CD14-positive monocyte (primary cell): ENCODE results near the gene KDM4C. TPM values are rescaled to one million over a fixed set of nuclear protein-coding genes. Genes with fewer than 3 reads are reported as not detected.

Experiments
- DNase-seq, 3 donors: peaks; one replicate each; pipeline ENCODE4 v3.0.0-alpha.2; 2011 to 2022
- H2AFZ ChIP-seq: 2 replicates; pipeline ENCODE4 v1.6.0; 2012; ENCODE audit warnings: mild to moderate bottlenecking, low read depth, low read length, inconsistent platforms; ENCODE audit not compliant: insufficient read depth, poor library complexity, severe bottlenecking
- H3K27ac ChIP-seq, 2 donors: 1 replicate in 1 of 2; 2 replicates in 1 of 2; pipeline ENCODE4 v1.5.1; 2012 to 2013; ENCODE audit warnings: low read length in 2 of 2, control low read depth in 1 of 2, inconsistent platforms in 1 of 2, low read depth in 1 of 2, mild to moderate bottlenecking in 1 of 2
- H3K27me3 ChIP-seq, 2 donors: one replicate each; pipeline versions ENCODE4 v1.6.0 to v1.6.1; 2011 to 2013; ENCODE audit warnings: low read length in 2 of 2; ENCODE audit not compliant: control insufficient read depth in 2 of 2, insufficient read depth in 2 of 2
- H3K36me3 ChIP-seq, 2 donors: replicated peaks in 1 of 2; 1 replicate in 1 of 2; 2 replicates in 1 of 2; pipeline versions ENCODE4 v1.5.1 to v1.6.1; 2012 to 2013; ENCODE audit warnings: low read length in 2 of 2, control low read depth in 1 of 2, inconsistent platforms in 1 of 2, mild to moderate bottlenecking in 1 of 2; ENCODE audit not compliant: insufficient read depth in 2 of 2, control insufficient read depth in 1 of 2
- H3K4me1 ChIP-seq, 2 donors: 1 replicate in 1 of 2; 2 replicates in 1 of 2; pipeline versions ENCODE4 v1.5.1 to v1.6.1; 2012 to 2013; ENCODE audit warnings: low read length in 2 of 2, control low read depth in 1 of 2, inconsistent platforms in 1 of 2, mild to moderate bottlenecking in 1 of 2, moderate library complexity in 1 of 2; ENCODE audit not compliant: insufficient read depth in 2 of 2, control insufficient read depth in 1 of 2
- H3K4me2 ChIP-seq: replicated peaks from 2 replicates; pipeline ENCODE3; 2012; ENCODE audit warnings: low read length, moderate library complexity, mild to moderate bottlenecking; ENCODE audit not compliant: poor library complexity, severe bottlenecking; ENCODE audit errors: extremely low read depth
- H3K4me3 ChIP-seq, 3 experiments: fragments of 200-600 bp in 1 of 3; sonication (generic) in 1 of 3; replicated peaks in 1 of 3; 1 replicate in 2 of 3; 2 replicates in 1 of 3; pipeline ENCODE4 v1.5.1; 2011 to 2013; ENCODE audit warnings: low read length in 3 of 3, mild to moderate bottlenecking in 3 of 3, control low read depth in 2 of 3, low read depth in 2 of 3, inconsistent platforms in 1 of 3, moderate library complexity in 1 of 3
- H3K79me2 ChIP-seq: 2 replicates; pipeline ENCODE4 v1.6.0; 2012; ENCODE audit warnings: mild to moderate bottlenecking, control low read depth, inconsistent platforms, low read length, moderate library complexity; ENCODE audit not compliant: insufficient read depth
- H3K9ac ChIP-seq: 2 replicates; pipeline ENCODE4 v1.6.0; 2017; ENCODE audit warnings: low read length, mild to moderate bottlenecking; ENCODE audit not compliant: insufficient read depth, poor library complexity, severe bottlenecking
- H3K9me3 ChIP-seq, 2 donors: replicated peaks in 1 of 2; 1 replicate in 1 of 2; 2 replicates in 1 of 2; pipeline versions ENCODE4 v1.5.1 to v1.6.1; 2012 to 2013; ENCODE audit warnings: low read length in 2 of 2, control low read depth in 1 of 2; ENCODE audit not compliant: control insufficient read depth in 1 of 2, insufficient read depth in 1 of 2
- H4K20me1 ChIP-seq: 2 replicates; pipeline ENCODE4 v1.6.0; 2012; ENCODE audit warnings: mild to moderate bottlenecking, low read length, control low read depth, moderate library complexity; ENCODE audit not compliant: insufficient read depth
- H3K27ac Mint-ChIP-seq, 7 donors: one replicate each; pipeline ENCODE4 v1.8.0; 2020; ENCODE audit warnings: mild to moderate bottlenecking in 7 of 7, mixed read lengths in 7 of 7, moderate library complexity in 6 of 7, inconsistent platforms in 2 of 7
- H3K27me3 Mint-ChIP-seq, 3 donors: one replicate each; pipeline ENCODE4 v1.8.0; 2021 to 2022; ENCODE audit warnings: low read depth in 3 of 3, mild to moderate bottlenecking in 3 of 3, mixed read lengths in 3 of 3, moderate library complexity in 3 of 3, inconsistent platforms in 1 of 3
- H3K36me3 Mint-ChIP-seq, 2 donors: one replicate each; pipeline ENCODE4 v1.8.0; 2020; ENCODE audit warnings: mixed read lengths in 2 of 2, inconsistent platforms in 1 of 2, mild to moderate bottlenecking in 1 of 2
- H3K4me1 Mint-ChIP-seq: one replicate; pipeline ENCODE4 v1.8.0; 2020; ENCODE audit warnings: mild to moderate bottlenecking, mixed read lengths
- H3K4me3 Mint-ChIP-seq, 2 donors: one replicate each; pipeline ENCODE4 v1.8.0; 2020; ENCODE audit warnings: mild to moderate bottlenecking in 2 of 2, mixed read lengths in 2 of 2, moderate library complexity in 1 of 2
- H3K9me3 Mint-ChIP-seq, 7 donors: one replicate each; pipeline ENCODE4 v1.8.0; 2020 to 2022; ENCODE audit warnings: mixed read lengths in 7 of 7, mild to moderate bottlenecking in 6 of 7, moderate library complexity in 6 of 7, inconsistent platforms in 2 of 7
- WGBS: methylation state at CpG from one replicate; pipeline ENCODE4 v1.1.5; 2013; ENCODE audit warnings: missing lambda C conversion rate; ENCODE audit not compliant: insufficient coverage; 5-methylcytosine and 5-hydroxymethylcytosine counted together
- intact Hi-C, 2 donors: fragments of 100-400 bp; cut with micrococcal nuclease; formaldehyde crosslinking; loops; one replicate each; pipeline versions ENCODE4 v1.15.0 to v1.15.1; 2023
- polyA plus RNA-seq, 3 donors: library from polyadenylated mRNA; depleted of rRNA in 1 of 3; unstranded in 2 of 3; stranded (reverse) in 1 of 3; fragments of 300-500 nt in 2 of 3; fragments of >200 nt in 1 of 3; fragmentation: Illumina TruSeq in 2 of 3; gene quantifications; 1 replicate in 2 of 3; 2 replicates in 1 of 3; pipeline ENCODE4 v1.2.3, GENCODE V29; 2012 to 2021
- TF ChIP-seq, protein P1 (sequence below): fragments of 200-600 bp; IDR thresholded peaks from one replicate; pipeline ENCODE4 v1.8.0; 2022; ENCODE audit warnings: antibody characterized with exemption, mild to moderate bottlenecking

Gene KDM4C
- polyA plus RNA-seq, 3 donors, result 15.2 to 36.2 (median 17.1) TPM

DNA sequence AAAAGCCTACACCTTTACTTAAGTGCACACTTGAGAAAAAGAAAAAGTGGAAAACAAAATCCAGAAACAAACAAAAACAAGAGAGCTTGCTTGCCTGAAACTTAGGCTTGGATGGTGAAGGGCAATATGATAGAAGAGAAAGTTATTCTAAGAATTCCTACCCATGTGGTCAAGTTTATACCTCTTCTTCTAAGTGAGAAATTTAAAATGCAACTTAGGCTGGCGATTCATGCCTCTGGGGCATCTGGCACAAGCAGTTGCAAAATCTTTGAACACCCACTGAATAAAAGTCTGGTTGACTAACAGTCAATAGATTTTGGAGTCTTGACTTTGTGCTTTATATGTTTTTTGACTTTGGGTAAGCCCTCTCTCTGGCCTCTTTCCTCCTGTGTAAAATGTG lies 239.6 kb downstream of the KDM4C start:
- Histone ChIP-seq H3K27me3 (no peaks in the 10 kb centered on the region), H3K4me2 (no peak overlapping the region), H3K9me3 (no peaks in the 10 kb centered on the region), H3K27ac (no peak overlapping the region), H4K20me1 (no peaks in the 10 kb centered on the region), H3K4me1 (no peaks in the 10 kb centered on the region), H3K9ac (no peak overlapping the region), H2AFZ (no peak overlapping the region), H3K4me3 (no peak overlapping the region), H3K36me3 (peaks cover 26 to 73% of the 10 kb centered on the region in 2 donors), H3K79me2 (no peaks in the 10 kb centered on the region)
- no peaks in the 10 kb centered on the region for H3K4me1 Mint-ChIP-seq
- no peaks in the 10 kb centered on the region for H3K9me3 Mint-ChIP-seq
- DNase-seq, result no peak
- TF ChIP-seq, protein P1, sequence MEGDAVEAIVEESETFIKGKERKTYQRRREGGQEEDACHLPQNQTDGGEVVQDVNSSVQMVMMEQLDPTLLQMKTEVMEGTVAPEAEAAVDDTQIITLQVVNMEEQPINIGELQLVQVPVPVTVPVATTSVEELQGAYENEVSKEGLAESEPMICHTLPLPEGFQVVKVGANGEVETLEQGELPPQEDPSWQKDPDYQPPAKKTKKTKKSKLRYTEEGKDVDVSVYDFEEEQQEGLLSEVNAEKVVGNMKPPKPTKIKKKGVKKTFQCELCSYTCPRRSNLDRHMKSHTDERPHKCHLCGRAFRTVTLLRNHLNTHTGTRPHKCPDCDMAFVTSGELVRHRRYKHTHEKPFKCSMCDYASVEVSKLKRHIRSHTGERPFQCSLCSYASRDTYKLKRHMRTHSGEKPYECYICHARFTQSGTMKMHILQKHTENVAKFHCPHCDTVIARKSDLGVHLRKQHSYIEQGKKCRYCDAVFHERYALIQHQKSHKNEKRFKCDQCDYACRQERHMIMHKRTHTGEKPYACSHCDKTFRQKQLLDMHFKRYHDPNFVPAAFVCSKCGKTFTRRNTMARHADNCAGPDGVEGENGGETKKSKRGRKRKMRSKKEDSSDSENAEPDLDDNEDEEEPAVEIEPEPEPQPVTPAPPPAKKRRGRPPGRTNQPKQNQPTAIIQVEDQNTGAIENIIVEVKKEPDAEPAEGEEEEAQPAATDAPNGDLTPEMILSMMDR, result no peak
- intact Hi-C loops, result no loop called here
- H3K27ac Mint-ChIP-seq, result peak overlapping the region in 1 of 7 donors; percentile 27
- H3K36me3 Mint-ChIP-seq, result peaks cover 48 to 60% of the 10 kb centered on the region in 2 donors
- no peak overlapping the region for H3K4me3 Mint-ChIP-seq
- peaks cover 0 to 3% (median 0%) of the 10 kb centered on the region in 3 donors for H3K27me3 Mint-ChIP-seq
- WGBS, result no CpG with 5 or more reads among the region's 1 CpG

DNA sequence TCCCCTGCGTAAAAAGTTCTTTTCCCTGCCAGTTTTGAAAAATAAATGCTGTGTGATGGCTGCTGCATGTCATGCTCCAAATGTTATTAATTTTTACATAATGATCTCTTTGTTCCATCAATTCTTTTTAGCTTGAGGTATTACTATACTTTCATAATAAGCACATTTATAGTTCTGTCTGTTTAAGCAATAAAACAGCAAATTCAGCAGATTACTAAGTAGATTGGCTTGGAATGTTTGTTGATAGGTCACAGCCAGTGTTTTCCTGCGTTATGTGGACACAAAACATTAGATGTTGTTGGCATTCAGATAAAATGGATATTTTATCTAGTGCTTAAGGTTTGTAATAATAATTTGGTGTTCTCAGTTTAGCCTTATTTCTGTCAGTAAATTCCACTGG lies 242.0 kb downstream of the KDM4C start:
- H4K20me1 ChIP-seq, result no peaks in the 10 kb centered on the region
- no peaks in the 10 kb centered on the region for H3K4me1 Mint-ChIP-seq
- DNase-seq, result no peak
- H3K27me3 ChIP-seq, result no peaks in the 10 kb centered on the region
- no peak overlapping the region for H2AFZ ChIP-seq
- H3K9me3 ChIP-seq, result no peaks in the 10 kb centered on the region
- no peaks in the 10 kb centered on the region for H3K9me3 Mint-ChIP-seq
- peaks cover 27 to 68% of the 10 kb centered on the region in 2 donors for H3K36me3 ChIP-seq
- no peaks in the 10 kb centered on the region for H3K4me1 ChIP-seq
- H3K4me3 ChIP-seq, result no peak overlapping the region
- no CpG with 5 or more reads among the region's 2 CpGs for WGBS
- H3K27ac ChIP-seq, result no peak overlapping the region
- intact Hi-C loops, result no loop called here
- no peak overlapping the region for H3K27ac Mint-ChIP-seq
- no peak overlapping the region for H3K4me2 ChIP-seq
- no peaks in the 10 kb centered on the region for H3K79me2 ChIP-seq
- peaks cover 50 to 58% of the 10 kb centered on the region in 2 donors for H3K36me3 Mint-ChIP-seq
- TF ChIP-seq, protein P1, result no peak
- peaks cover 0 to 3% (median 0%) of the 10 kb centered on the region in 3 donors for H3K27me3 Mint-ChIP-seq
- H3K4me3 Mint-ChIP-seq, result no peak overlapping the region
- H3K9ac ChIP-seq, result no peak overlapping the region
